HEK293 (cell line): ENCODE results near the gene BMF.

Experiments
- KLF16 ChIP-seq: fragments of 450-650 bp; formaldehyde crosslinking; IDR thresholded peaks from 2 replicates; pipeline ENCODE4 v1.5.1; 2017; ENCODE audit warnings: missing biosample characterization, missing genetic modification characterization
- REPIN1 ChIP-seq: fragments of 450-650 bp; formaldehyde crosslinking; IDR thresholded peaks from 2 replicates; pipeline ENCODE4 v1.5.1; 2017; ENCODE audit warnings: missing biosample characterization, missing genetic modification characterization, low read depth
- SCRT1 ChIP-seq: fragments of 450-650 bp; formaldehyde crosslinking; IDR thresholded peaks from 2 replicates; pipeline ENCODE4 v1.5.1; 2016; ENCODE audit warnings: missing biosample characterization, missing genetic modification characterization, borderline replicate concordance
- TRIM28 ChIP-seq: IDR thresholded peaks from 2 replicates; pipeline ENCODE4 v1.6.1; 2011; ENCODE audit warnings: low read length, control low read depth, borderline replicate concordance
- YY1 ChIP-seq: fragments of 450-650 bp; formaldehyde crosslinking; IDR thresholded peaks from 2 replicates; pipeline ENCODE4 v1.5.1; 2018; ENCODE audit warnings: missing biosample characterization, missing genetic modification characterization
- ZFP69B ChIP-seq: fragments of 450-650 bp; formaldehyde crosslinking; IDR thresholded peaks from 2 replicates; pipeline ENCODE4 v1.5.1; 2016; ENCODE audit warnings: missing biosample characterization, missing genetic modification characterization
- ZNF114 ChIP-seq: fragments of 450-650 bp; formaldehyde crosslinking; IDR thresholded peaks from 2 replicates; pipeline ENCODE4 v1.5.0; 2017; ENCODE audit warnings: missing biosample characterization, missing genetic modification characterization
- ZNF132 ChIP-seq: fragments of 450-650 bp; formaldehyde crosslinking; IDR thresholded peaks from 2 replicates; pipeline ENCODE4 v1.5.1; 2017; ENCODE audit warnings: missing biosample characterization, missing genetic modification characterization, borderline replicate concordance
- ZNF155 ChIP-seq: fragments of 450-650 bp; formaldehyde crosslinking; IDR thresholded peaks from 2 replicates; pipeline ENCODE4 v1.5.1; 2016; ENCODE audit warnings: missing biosample characterization, missing genetic modification characterization
- ZNF16 ChIP-seq: fragments of 450-650 bp; formaldehyde crosslinking; IDR thresholded peaks from 2 replicates; pipeline ENCODE4 v1.5.1; 2016; ENCODE audit warnings: low read depth, missing biosample characterization, missing genetic modification characterization
- ZNF18 ChIP-seq: fragments of 450-650 bp; formaldehyde crosslinking; IDR thresholded peaks from 2 replicates; pipeline ENCODE4 v1.5.1; 2016; ENCODE audit warnings: missing biosample characterization, missing genetic modification characterization
- ZNF24 ChIP-seq: fragments of 450-650 bp; formaldehyde crosslinking; IDR thresholded peaks from 2 replicates; pipeline ENCODE4 v1.5.1; 2016; ENCODE audit warnings: missing biosample characterization, missing genetic modification characterization
- ZNF26 ChIP-seq: fragments of 450-650 bp; formaldehyde crosslinking; IDR thresholded peaks from 2 replicates; pipeline ENCODE4 v1.5.1; 2016; ENCODE audit warnings: missing biosample characterization, missing genetic modification characterization
- ZNF280D ChIP-seq: fragments of 450-650 bp; formaldehyde crosslinking; IDR thresholded peaks from 2 replicates; pipeline ENCODE4 v1.5.1; 2016; ENCODE audit warnings: missing biosample characterization, missing genetic modification characterization
- ZNF292 ChIP-seq: fragments of 450-650 bp; formaldehyde crosslinking; IDR thresholded peaks from 2 replicates; pipeline ENCODE4 v1.5.1; 2016; ENCODE audit warnings: low read depth, missing biosample characterization, missing genetic modification characterization, borderline replicate concordance
- ZNF37A ChIP-seq: fragments of 450-650 bp; IDR thresholded peaks from 2 replicates; pipeline ENCODE4 v1.5.1; 2018; ENCODE audit warnings: missing biosample characterization, missing genetic modification characterization
- ZNF391 ChIP-seq: fragments of 450-650 bp; formaldehyde crosslinking; IDR thresholded peaks from 2 replicates; pipeline ENCODE4 v1.5.1; 2016; ENCODE audit warnings: low read depth, missing biosample characterization, missing genetic modification characterization, borderline replicate concordance
- ZNF416 ChIP-seq: fragments of 450-650 bp; formaldehyde crosslinking; IDR thresholded peaks from 2 replicates; pipeline ENCODE4 v1.5.1; 2016; ENCODE audit warnings: missing biosample characterization, missing genetic modification characterization
- ZNF426 ChIP-seq: fragments of 450-650 bp; formaldehyde crosslinking; IDR thresholded peaks from 2 replicates; pipeline ENCODE4 v1.5.1; 2017; ENCODE audit warnings: missing biosample characterization, missing genetic modification characterization, mild to moderate bottlenecking, inconsistent platforms, moderate library complexity
- ZNF510 ChIP-seq: fragments of 450-650 bp; formaldehyde crosslinking; IDR thresholded peaks from 2 replicates; pipeline ENCODE4 v1.5.1; 2018; ENCODE audit warnings: mild to moderate bottlenecking, missing genetic modification characterization, missing biosample characterization; ENCODE audit not compliant: insufficient replicate concordance
- ZNF518A ChIP-seq: fragments of 450-650 bp; formaldehyde crosslinking; conservative IDR thresholded peaks from 2 replicates; pipeline ENCODE4 v1.5.1; 2016; ENCODE audit warnings: low read depth, missing biosample characterization, missing genetic modification characterization
- ZNF701 ChIP-seq: fragments of 450-650 bp; formaldehyde crosslinking; IDR thresholded peaks from 2 replicates; pipeline ENCODE4 v1.5.1; 2016; ENCODE audit warnings: missing biosample characterization, missing genetic modification characterization
- ZSCAN18 ChIP-seq: fragments of 450-650 bp; formaldehyde crosslinking; IDR thresholded peaks from 2 replicates; pipeline ENCODE4 v1.5.1; 2016; ENCODE audit warnings: missing biosample characterization, missing genetic modification characterization
- ZXDB ChIP-seq: fragments of 450-650 bp; formaldehyde crosslinking; IDR thresholded peaks from 2 replicates; pipeline ENCODE4 v1.5.1; 2016; ENCODE audit warnings: missing biosample characterization, missing genetic modification characterization
- TF ChIP-seq, protein P1 (sequence below): fragments of 450-650 bp; formaldehyde crosslinking; IDR thresholded peaks from 2 replicates; pipeline ENCODE4 v1.5.1; 2016; ENCODE audit warnings: missing biosample characterization, missing genetic modification characterization

The BMF gene

GRCh38 chr15:40069178-40070165 is 39.2 kb downstream of the BMF start (continued):
- TF ChIP-seq ZNF280D (tag by site-specific recombination) (no peak), ZFP69B (tag by site-specific recombination) (peak; percentile 98), SCRT1 (tag by site-specific recombination) (no peak), ZNF391 (tag by site-specific recombination) (no peak), TRIM28 (no peak), ZNF416 (tag by site-specific recombination) (no peak), KLF16 (tag by site-specific recombination) (peak; percentile 47; the same call in 1 of the 2 replicates), REPIN1 (tag by site-specific recombination) (no peak), ZNF26 (tag by site-specific recombination) (no peak), ZNF37A (tag by site-specific recombination) (no peak), ZXDB (peak; percentile 81), ZNF18 (tag by site-specific recombination) (peak; percentile 61; the same call in 1 of the 2 replicates), ZNF510 (tag by site-specific recombination) (no peak), ZNF155 (tag by site-specific recombination) (no peak), ZNF518A (no peak), ZNF114 (tag by site-specific recombination) (no peak), ZNF426 (no peak), ZNF701 (no peak), ZNF132 (tag by site-specific recombination) (no peak), YY1 (no peak), ZNF292 (tag by site-specific recombination) (no peak), ZSCAN18 (tag by site-specific recombination) (no peak), ZNF16 (tag by site-specific recombination) (no peak), ZNF24 (peak; percentile 73; the same call in 1 of the 2 replicates)
- TF ChIP-seq, protein P1, sequence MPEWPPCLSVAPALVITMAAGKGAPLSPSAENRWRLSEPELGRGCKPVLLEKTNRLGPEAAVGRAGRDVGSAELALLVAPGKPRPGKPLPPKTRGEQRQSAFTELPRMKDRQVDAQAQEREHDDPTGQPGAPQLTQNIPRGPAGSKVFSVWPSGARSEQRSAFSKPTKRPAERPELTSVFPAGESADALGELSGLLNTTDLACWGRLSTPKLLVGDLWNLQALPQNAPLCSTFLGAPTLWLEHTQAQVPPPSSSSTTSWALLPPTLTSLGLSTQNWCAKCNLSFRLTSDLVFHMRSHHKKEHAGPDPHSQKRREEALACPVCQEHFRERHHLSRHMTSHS (tag by site-specific recombination) = no peak
